Activated T-helper 1 cell treated with Interleukin-2 at 50 U/mL for 16 hours (primary cell): ENCODE results near the gene MRPL18.
"Not testable (repeated sequence)": the region's sequence is repeated elsewhere in the genome, so short reads cannot be mapped to it uniquely, and the experiment has no call there.

Experiments
- DNase-seq: peaks from one replicate; pipeline ENCODE4 v3.0.0-alpha.2; 2020; ENCODE audit warnings: low read depth

Gene MRPL18

DNA sequence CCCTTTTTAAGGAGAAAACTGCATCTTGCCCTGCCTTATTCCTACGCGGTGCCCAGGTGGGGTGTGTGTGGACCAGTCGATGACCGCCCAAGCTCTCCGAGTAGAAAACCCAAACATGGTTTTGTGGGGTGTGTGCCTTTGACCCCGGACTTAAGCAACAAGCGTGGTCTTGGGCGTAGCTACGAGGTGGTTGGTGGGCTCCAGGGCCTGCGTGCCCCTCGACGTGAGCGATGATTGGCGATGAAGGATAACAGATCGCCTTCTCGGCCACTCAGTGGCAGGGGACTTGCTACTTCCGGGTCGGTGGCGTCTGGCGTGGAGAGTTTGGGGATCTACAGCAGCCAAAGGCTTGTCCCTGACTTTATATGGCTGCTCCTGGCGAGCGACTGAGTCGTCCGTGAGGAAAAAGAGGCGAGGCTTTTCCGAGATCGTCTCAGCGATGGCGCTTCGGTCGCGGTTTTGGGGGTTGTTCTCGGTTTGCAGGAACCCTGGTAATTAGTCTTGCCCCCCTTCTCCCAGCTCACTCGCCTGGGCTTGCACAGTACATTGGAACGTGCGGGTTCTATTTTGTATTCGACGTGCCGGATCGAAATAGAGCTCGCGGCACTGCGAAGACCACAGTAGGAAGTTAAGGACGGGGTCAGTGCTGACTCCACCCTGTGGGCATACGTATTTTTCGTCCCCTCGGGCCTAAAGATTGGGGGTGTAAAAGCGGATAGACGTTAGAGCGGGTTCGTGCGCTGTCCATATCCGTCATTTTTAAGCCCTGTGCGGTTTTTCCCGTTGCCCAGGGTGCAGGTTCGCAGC is at the start of gene MRPL18:
Gene MRPL18, plus strand, starts transcription at position 319 of the 807 bp plus-strand sequence. Its CDS starts 121 bp downstream, at position 440.
- DNase-seq, result peak; percentile 80

DNA sequence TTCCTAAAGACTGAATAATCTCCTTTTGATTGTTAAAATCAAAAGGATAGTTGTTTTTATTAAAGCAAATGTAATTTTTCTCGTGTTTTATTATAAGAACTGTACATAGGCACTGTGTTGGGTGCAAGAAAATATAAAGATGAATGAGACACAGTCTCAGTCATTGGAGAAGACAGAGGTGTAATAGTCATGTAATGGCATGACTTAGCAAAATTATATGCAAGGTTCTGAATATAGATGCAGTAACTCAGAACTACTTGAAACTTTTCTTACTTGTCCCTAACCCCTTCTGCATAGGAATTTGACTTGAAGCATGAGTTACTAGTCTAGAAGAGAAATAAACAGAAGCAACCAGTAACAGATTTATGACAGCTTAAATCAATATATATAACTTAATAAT is 48.1 kb upstream of the MRPL18 start:
- no peak for DNase-seq

DNA sequence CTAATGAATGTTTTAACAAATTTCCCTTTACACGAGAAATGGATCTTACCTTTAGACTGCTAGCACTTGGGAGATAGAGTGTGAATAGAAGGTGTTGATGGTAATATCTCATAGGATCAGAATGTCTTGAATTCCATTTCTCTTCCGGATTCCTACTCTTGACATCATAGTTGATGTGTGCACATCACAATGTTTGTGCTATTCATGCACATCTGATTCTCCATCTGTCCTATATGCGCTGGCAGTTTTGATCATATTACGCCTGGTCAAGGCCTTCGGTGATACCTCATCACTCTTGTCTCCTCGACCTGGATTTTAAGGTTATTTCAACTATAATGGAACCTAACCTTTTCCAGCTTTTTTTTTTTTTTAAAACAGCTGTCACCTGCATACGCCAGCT is 45.2 kb upstream of the MRPL18 start:
- DNase-seq, result no peak

DNA sequence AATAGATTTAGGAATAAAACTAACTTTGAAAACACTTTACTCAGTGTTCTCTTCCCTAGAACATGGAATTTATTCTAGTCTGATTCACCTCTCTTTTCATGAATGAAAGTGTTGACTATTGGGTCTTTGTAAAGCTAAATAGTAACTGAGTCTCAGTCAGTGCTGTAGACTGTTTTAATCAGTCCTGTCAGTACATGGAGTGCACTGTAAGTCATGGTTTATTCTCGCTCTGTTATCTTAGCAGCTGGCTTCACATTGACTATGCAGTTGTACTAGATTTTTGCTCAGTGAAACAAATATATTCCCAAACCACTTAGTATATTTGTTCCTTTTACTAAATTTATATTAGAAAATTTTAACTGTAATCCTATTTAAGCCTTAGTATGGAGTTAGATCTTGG is 43.5 kb upstream of the MRPL18 start:
- no peak for DNase-seq

DNA sequence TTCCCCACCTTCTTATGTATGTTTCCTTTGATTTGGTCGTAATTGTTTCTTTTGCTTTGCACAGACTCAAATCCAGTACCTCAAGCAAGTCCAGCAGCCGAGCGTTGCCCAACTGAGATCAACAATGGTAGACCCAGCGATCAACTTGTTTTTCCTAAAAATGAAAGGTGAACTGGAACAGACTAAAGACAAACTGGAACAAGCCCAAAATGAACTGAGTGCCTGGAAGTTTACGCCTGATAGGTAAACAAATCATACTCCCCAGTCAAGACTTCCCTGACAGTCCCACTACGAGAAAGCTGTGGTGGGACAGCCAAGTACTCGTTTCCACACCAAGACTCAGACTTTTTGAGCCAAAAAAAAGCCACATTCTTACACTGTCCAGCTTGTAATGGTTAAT is 42.1 kb upstream of the MRPL18 start:
- DNase-seq, result not testable (repeated sequence)

DNA sequence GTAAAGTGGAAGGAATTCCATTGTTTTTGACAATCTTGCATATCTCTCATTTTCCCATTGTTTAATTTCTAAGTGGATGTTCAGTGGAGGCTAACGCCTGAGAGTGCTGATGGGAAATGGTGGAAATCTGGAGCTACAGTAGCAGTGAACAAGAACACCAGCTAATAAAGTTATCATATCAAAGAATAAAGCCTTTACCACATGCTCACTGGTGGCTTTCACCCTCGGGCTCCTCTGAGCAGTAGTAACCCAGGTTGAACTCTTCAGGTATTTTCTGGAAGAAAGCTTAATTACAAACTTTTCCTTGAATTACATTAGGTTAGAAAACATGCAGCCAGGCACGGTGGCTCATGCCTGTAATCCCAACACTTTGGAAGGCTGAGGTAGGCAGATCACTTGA is 38.8 kb upstream of the MRPL18 start:
- DNase-seq, result no peak

DNA sequence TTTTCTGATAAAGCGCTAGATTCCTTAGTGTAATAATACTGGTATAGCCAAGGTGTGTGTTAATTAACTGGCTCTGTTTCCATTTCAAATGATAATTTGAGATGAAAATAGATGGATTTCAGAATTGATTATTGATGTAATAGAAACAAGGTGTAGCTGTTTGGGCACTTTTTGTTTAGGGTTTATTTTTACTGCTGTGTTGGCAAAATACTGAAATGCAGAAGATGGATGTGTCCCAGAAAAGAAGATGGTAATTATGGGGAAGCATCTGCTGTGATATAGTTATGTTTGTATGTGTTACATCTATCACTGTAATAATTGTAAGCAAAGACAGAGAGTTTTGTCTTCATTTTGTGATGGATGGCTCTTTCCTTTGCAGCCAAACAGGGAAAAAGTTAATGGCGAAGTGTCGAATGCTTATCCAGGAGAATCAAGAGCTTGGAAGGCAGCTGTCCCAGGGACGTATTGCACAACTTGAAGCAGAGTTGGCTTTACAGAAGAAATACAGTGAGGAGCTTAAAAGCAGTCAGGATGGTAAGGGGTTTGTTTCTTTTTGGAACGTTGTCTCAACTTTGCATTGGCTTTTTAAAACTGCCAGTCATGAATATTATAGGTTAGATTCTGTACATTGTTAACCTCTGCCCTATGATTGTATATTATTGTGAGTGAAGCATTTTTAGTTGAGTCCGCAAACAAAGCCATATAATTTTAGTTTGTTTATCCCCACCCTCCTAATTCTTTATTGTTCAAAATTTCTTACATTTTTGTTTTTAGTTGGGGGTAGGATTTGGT is 37.0 kb upstream of the MRPL18 start:
- DNase-seq, result no peak

DNA sequence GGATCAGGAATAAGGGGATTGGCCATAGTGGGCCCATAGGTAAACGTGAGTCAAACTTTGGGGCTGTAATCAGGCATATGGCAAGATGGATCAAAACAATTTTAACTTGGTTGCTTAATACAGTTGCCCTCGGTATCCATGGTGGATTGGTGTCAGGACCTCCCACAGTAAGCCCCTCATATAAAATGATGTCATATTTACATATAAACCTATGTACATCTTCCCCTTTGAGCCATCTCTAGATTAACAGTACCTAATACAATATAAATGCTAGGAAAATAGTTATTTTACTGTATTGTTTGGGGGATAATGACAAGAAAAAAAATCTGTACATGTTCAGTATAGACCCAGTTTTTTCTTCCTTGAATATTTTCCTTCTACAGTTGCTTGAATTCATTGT is 35.9 kb upstream of the MRPL18 start:
- no peak for DNase-seq

DNA sequence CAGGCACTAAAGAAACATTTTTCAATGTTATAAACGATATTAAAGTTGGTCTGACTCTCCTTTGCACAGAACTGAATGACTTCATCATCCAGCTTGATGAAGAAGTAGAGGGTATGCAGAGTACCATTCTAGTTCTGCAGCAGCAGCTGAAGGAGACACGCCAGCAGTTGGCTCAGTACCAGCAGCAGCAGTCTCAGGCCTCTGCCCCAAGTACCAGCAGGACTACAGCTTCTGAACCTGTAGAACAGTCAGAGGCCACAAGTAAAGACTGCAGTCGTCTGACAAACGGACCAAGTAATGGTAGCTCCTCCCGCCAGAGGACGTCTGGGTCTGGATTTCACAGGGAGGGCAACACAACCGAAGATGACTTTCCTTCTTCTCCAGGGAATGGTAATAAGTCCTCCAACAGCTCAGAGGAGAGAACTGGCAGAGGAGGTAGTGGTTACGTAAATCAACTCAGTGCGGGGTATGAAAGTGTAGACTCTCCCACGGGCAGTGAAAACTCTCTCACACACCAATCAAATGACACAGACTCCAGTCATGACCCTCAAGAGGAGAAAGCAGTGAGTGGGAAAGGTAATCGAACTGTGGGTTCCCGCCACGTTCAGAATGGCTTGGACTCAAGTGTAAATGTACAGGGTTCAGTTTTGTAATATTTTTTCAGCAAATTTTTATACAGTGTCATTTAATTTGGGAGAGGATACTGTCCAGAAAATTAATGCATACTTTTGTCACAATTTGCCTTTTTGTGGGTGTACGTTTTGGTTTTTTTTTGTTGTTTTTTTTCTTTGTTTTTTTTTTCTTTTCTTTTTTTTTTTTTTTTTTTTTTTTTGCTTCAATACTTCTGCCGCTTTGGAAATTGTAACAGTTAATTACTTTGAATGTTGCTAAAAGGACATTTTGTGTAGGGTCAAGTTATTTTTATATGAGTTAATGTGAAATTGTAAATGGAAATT is 35.0 kb upstream of the MRPL18 start:
- no peak for DNase-seq

DNA sequence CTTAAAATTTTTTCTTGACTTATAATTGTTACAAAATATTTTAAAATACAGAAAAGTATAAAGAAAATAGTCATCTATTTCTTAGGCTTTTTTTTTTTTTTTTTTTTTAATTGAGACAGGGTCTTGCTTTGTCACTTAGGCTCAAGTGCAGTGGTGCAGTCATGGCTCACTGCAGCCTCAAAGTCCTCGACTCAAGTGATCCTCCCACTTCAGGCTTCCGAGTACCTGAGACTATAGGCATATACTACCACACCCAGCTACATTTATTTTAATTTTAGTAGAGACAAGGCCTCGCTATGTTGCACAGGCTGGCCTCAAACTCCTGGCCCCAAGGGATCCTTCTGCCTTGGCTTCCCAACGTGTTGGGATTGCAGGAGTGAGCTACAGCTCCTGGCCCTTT is 33.8 kb upstream of the MRPL18 start:
- no peak for DNase-seq

DNA sequence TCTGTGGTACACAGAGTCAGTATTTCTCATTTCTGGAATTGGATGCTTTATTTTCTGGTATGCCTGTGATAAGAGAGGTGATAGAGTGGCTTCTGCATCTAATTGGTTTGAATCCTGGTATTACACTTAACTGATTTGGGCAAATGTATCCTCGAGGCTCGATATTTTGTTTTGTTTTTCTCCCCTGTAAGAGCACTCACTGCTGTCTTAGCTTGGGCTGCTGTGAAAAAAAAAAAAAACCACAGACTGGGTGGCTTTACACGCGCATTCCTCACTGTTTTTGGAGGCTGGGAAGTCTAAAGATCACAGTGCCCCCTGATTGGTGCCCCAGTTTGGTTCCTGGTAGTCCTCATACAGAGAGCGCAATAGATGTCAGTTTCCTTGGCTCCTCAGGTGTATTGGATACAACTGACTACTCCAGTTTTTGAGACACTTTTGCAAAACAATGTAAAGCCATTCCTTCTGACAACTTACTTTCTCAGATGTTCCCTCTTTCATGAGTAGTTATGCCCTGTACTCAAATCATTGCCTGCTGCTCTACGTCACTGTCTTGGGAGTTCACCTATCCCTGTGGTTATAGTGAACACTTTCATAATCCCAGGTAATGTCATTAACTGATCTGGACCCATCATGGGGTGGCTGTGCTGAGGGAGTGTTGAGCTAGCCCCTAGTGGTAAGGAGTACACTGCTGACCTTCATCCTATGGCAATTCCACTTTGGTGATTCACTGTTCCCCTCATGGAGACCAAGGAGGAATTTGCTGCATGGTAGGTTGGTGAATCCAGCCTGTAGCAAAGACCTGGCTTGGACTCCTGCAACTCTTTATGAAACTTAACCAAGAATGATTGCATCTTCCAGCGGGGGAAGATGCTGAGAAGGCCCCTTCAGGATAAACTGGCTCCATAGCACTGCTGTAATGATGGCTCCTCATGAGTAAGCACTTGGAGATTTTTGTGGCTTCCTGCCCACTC is 32.0 kb upstream of the MRPL18 start:
- DNase-seq, result no peak

DNA sequence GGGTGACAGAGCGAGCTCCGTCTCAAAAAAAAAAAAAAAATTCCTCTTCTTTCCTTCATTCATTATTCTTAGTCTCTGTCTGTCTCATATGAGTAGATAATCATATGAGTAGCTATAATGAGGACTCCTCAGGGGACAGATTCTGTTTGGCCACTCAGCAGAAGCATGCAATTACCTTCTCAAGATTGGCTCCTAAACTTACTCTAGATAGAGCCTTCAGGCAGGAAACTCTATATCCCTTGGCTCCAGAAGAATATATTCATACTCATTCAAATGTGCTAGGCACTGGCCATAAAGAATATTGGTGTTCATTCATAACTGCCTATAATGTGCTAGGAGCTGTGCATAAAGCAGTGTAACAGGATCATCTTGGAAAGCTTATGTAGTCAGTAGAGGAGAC is 30.6 kb upstream of the MRPL18 start:
- DNase-seq, result no peak

DNA sequence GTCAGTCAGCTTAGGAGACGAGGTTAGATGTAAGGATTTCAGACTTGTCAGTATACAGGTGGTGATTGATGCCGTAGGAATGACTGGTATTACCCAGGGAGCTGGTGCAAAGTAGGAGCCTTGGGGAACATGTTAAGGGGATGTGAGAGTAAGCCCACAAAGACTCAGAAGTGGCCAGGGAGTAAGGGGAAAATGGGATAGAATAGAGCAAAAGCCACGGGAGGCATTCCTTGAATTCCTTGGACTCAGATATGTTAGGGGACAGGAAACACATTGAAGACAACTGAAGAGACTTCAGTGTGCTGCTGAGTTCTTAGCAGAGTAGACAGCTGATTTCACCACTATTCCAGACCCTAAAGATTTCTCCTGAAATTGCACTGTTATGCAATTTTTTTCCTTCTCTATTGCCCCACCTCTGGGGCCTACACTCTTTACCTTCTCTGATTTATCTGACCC is 29.6 kb upstream of the MRPL18 start:
- no peak for DNase-seq

DNA sequence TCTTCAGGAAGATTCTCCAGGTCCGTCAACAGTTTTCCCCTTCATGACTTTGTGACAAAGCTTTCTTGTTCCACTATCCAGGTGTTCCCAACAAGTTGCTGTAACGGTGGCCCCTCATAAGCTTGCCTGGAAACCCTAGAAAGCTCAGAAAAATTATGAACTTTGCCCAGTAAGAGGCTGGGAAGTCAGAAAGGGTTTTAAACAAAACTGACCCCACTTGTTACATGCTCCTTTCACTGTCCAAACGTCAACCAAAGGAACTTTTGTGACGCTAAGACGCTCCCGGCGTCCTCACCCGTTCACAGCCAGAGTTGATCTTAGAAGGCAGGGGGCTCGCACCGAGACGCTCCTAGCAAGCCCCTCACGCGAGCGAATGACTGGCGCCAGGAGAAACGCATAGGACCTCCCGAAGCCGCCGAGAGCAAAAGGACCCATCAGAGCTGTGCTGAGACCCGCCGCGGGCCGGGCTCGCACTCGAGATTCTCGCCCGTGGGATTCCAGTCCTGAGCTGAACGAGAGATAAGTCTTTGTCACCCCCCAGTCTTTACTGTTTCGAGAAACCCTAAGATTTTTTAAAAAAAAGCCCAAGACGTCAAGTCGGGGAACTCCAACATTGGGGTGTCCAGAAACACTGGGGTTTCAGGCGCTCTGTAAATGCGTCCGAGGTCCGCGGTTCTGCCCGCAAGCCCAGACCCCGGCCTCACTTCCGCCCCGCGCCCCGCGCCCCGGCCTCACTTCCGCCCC is 29.0 kb upstream of the MRPL18 start:
- no peak for DNase-seq

DNA sequence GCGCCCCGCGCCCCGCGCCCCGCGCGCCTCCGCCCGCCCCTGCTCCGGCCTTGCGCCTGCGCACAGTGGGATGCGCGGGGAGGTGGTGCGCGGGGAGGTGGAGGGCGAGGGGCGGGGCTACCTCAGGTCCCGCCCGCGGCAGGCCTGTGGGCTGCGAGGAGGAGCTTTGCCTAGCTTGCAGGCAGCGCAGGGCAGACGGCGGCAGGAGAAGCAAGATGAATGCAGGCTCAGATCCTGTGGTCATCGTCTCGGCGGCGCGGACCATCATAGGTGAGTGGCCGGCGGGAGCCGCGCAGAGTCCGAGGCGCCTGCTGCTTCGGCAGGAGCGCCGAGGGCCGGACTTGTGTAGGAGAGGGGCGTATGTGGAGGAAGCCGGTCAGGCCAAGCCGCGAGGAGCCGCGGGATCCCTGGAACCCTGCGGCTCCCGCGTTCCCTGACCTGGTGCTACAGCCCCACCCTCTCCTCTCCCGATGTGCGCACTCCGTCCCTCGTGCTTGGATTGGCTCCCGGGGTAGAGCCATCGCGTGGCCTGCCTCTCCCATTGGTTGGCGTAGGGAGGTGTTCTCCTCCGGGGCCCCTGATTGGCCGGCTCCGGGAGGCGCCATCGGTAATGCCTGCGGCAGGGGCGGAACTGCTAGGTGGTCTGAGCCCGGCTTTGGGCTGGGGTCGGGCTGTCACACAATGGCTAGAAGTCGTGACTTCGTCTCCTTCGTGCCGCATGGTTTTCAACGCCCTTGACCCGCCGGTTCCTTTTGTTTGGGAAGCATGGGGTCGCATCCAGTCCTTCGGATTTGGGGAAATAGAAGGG is 28.2 kb upstream of the MRPL18 start, which contains the start of gene ACAT2:
Gene ACAT2, plus strand, starts transcription at position 173 of the 808 bp plus-strand sequence. Its CDS starts 43 bp downstream, at position 216.
- peak; percentile 85 for DNase-seq

DNA sequence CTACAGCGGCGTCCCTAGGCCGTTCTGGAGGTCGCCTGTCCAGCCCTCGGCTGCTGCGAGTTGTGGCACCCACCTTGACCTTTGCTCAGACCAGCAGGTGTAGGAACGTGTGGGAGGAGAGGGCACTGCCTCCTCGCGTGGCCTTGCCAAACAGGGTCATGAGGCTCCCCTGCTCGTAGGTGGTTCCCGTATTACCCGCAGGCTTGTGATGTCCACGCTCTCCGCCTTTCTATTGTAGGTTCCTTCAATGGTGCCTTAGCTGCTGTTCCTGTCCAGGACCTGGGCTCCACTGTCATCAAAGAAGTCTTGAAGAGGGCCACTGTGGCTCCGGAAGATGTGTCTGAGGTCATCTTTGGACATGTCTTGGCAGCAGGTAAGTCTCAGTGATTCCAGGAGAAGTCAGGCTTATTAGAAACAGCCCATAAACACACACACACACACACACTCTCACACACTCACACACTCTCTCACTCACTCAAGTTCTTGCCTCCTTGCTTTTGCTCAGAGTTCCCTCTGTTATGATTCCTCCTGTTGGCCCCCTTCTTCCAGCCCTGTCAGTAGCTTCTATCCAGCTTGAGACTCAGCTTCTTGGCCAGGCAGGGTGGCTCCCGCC is 27.5 kb upstream of the MRPL18 start:
- DNase-seq, result no peak

DNA sequence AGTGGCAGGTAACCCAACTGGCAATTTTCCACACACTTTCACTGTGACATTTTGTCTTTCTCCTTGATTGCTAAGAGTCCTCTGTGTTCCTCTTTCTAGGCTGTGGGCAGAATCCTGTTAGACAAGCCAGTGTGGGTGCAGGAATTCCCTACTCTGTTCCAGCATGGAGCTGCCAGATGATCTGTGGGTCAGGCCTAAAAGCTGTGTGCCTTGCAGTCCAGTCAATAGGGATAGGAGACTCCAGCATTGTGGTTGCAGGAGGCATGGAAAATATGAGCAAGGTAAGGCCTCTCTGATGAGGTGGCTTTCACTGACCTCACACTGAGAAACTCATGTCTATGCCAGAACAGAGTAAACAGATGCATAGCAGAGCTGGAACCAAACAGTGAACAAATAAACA is 23.4 kb upstream of the MRPL18 start:
- no peak for DNase-seq

DNA sequence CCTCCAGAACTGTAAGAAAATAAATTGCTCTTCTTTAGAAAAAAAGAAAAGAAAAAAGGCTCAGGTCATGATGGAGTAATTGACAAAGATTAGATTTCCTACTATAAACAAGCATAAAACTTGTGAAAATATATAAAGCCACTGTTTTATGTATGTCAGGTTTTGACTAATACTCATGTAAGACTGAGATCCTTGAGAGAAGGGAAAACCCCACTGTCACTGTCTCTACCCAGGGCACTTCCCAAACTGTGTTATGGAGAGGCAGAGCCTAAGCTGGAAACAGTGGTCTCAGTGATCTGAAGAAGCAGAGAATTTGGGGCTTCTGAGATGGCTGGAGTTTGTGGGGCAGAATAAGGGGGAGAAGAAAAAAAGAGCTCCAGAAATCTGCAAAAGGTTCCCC is 20.8 kb upstream of the MRPL18 start:
- no peak for DNase-seq

DNA sequence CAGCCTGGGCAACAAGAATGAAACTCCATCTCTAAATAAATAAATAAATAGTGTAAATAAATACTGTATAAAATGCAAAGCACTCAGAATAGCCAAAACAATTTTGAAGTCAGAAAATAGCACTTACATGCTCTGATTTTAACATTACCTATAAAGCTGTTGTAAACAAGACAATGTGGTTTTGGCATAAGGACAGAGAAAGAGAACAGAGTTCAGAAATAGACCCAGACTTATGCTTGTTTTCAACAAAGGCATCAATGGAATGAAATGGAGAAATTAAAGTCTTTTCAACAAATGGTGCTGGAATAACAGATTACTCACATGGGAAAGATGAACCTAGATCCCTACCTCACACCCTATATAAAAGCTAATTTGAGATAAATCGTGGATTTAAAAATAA is 18.1 kb upstream of the MRPL18 start:
- DNase-seq, result no peak
